ENCODE data around the gene C1orf105. TPM values are rescaled to one million over a fixed set of nuclear protein-coding genes. Genes with fewer than 3 reads are reported as not detected.

C1orf105 gene
- total and polyA plus RNA-seq, 4 donors = 0.16 TPM; not detected in 3

GRCh38 chr1:172382406-172382805 lies 38.1 kb upstream of the C1orf105 start:
- no peak for DNase-seq (ENCODE audit: low spot score)
- Histone ChIP-seq H3K27me3 (ENCODE audit: control insufficient read depth in 4 of 4, insufficient read depth in 4 of 4, low read length in 3 of 4) (no peaks in the 10 kb centered on the region), H3K9ac (ENCODE audit: low read depth in 1 of 2, low read length in 2 of 2) (no peak overlapping the region), H3K36me3 (ENCODE audit: control insufficient read depth in 4 of 4, insufficient read depth in 3 of 4, low read depth in 1 of 4, low read length in 3 of 4) (no peaks in the 10 kb centered on the region), H3K9me3 (ENCODE audit: control insufficient read depth in 4 of 4, low read length in 3 of 4) (no peaks in the 10 kb centered on the region), H3K4me1 (ENCODE audit: control insufficient read depth in 4 of 4, insufficient read depth in 4 of 4, low read length in 3 of 4) (no peaks in the 10 kb centered on the region), H3K27ac (ENCODE audit: low read depth in 1 of 2, low read length in 2 of 2) (no peak overlapping the region), H3K4me3 (ENCODE audit: low read depth in 1 of 3, low read length in 3 of 3) (no peak overlapping the region)
- no peak for TF ChIP-seq RXRA (IDR thresholded peaks at IDR 0.05)
- 88% methylated on average over 1 of the region's 1 CpG for WGBS

GRCh38 chr1:172382990-172383389 lies 37.5 kb upstream of the C1orf105 start:
- Histone ChIP-seq H3K4me3 (ENCODE audit: low read depth in 1 of 3, low read length in 3 of 3) (no peak overlapping the region), H3K9me3 (ENCODE audit: control insufficient read depth in 4 of 4, low read length in 3 of 4) (no peaks in the 10 kb centered on the region), H3K4me1 (ENCODE audit: control insufficient read depth in 4 of 4, insufficient read depth in 4 of 4, low read length in 3 of 4) (no peaks in the 10 kb centered on the region), H3K27me3 (ENCODE audit: control insufficient read depth in 4 of 4, insufficient read depth in 4 of 4, low read length in 3 of 4) (no peaks in the 10 kb centered on the region), H3K27ac (ENCODE audit: low read depth in 1 of 2, low read length in 2 of 2) (no peak overlapping the region), H3K9ac (ENCODE audit: low read depth in 1 of 2, low read length in 2 of 2) (no peak overlapping the region), H3K36me3 (ENCODE audit: control insufficient read depth in 4 of 4, insufficient read depth in 3 of 4, low read depth in 1 of 4, low read length in 3 of 4) (no peaks in the 10 kb centered on the region)
- TF ChIP-seq JUND (IDR thresholded peaks at IDR 0.05) (no peak), RAD21 (IDR thresholded peaks at IDR 0.05) (no peak)
- DNase-seq (ENCODE audit: low spot score) = no peak
- 82% methylated on average over 4 of the region's 4 CpGs for WGBS

- no peak for DNase-seq (ENCODE audit: low spot score)
- no peaks in the 10 kb centered on the region for H3K9me3 ChIP-seq (ENCODE audit: control insufficient read depth in 4 of 4, low read length in 3 of 4)
- no peak overlapping the region for H3K4me3 ChIP-seq (ENCODE audit: low read depth in 1 of 3, low read length in 3 of 3)
- no peaks in the 10 kb centered on the region for H3K36me3 ChIP-seq (ENCODE audit: control insufficient read depth in 4 of 4, insufficient read depth in 3 of 4, low read depth in 1 of 4, low read length in 3 of 4)
- WGBS = 70% methylated on average over 3 of the region's 3 CpGs
- no peaks in the 10 kb centered on the region for H3K27me3 ChIP-seq (ENCODE audit: control insufficient read depth in 4 of 4, insufficient read depth in 4 of 4, low read length in 3 of 4)
- no peak overlapping the region for H3K9ac ChIP-seq (ENCODE audit: low read depth in 1 of 2, low read length in 2 of 2)
- TF ChIP-seq MAX (IDR thresholded peaks at IDR 0.05) (no peak), CTCF (IDR thresholded peaks at IDR 0.05; ENCODE audit: low read depth, low read length, missing input control) (no peak), FOXA2 (IDR thresholded peaks at IDR 0.05) (no peak)
- no peaks in the 10 kb centered on the region for H3K4me1 ChIP-seq (ENCODE audit: control insufficient read depth in 4 of 4, insufficient read depth in 4 of 4, low read length in 3 of 4)
- H3K27ac ChIP-seq (ENCODE audit: low read depth in 1 of 2, low read length in 2 of 2) = no peak overlapping the region
Observed at GRCh38 chr1:172383536-172383935, 36.9 kb upstream of the C1orf105 start.

DNA sequence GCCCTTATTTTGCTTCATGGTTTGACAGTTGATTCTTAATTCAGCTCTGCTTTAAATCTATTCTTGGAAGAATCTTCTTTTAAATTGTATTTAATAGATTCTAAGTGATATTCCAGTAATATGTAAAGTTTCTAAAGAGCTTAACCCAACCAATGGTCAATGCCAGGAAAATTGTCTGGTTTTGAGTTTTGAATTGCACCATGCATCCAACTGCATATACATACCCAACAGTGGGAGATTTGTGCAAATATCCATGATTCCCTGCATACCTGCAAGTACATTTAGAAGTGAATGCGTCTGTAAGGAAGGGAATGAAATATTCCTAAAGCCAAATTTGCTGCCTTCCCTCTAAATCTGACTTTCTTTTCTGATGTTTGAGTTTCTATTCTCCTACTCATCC lies 35.8 kb upstream of the C1orf105 start:
- no peak for DNase-seq (ENCODE audit: low spot score)
- Histone ChIP-seq H3K27me3 (ENCODE audit: control insufficient read depth in 4 of 4, insufficient read depth in 4 of 4, low read length in 3 of 4) (no peaks in the 10 kb centered on the region), H3K9ac (ENCODE audit: low read depth in 1 of 2, low read length in 2 of 2) (no peak overlapping the region), H3K4me3 (ENCODE audit: low read depth in 1 of 3, low read length in 3 of 3) (no peak overlapping the region), H3K9me3 (ENCODE audit: control insufficient read depth in 4 of 4, low read length in 3 of 4) (no peaks in the 10 kb centered on the region), H3K27ac (ENCODE audit: low read depth in 1 of 2, low read length in 2 of 2) (no peak overlapping the region), H3K4me1 (ENCODE audit: control insufficient read depth in 4 of 4, insufficient read depth in 4 of 4, low read length in 3 of 4) (no peaks in the 10 kb centered on the region), H3K36me3 (ENCODE audit: control insufficient read depth in 4 of 4, insufficient read depth in 3 of 4, low read depth in 1 of 4, low read length in 3 of 4) (no peaks in the 10 kb centered on the region)
- WGBS = 96% methylated on average over 1 of the region's 1 CpG
- TF ChIP-seq, protein P1, sequence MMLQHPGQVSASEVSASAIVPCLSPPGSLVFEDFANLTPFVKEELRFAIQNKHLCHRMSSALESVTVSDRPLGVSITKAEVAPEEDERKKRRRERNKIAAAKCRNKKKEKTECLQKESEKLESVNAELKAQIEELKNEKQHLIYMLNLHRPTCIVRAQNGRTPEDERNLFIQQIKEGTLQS (IDR thresholded peaks at IDR 0.05) = no peak
- TF ChIP-seq FOXA2 (IDR thresholded peaks at IDR 0.05) (no peak), RXRA (IDR thresholded peaks at IDR 0.05) (no peak), GABPA (IDR thresholded peaks at IDR 0.05 in 1 of 2, conservative IDR thresholded peaks at IDR 0.05 in 1 of 2) (no peak), YY1 (IDR thresholded peaks at IDR 0.05) (no peak), HNF4G (IDR thresholded peaks at IDR 0.05) (no peak), CTCF (IDR thresholded peaks at IDR 0.05; ENCODE audit: low read depth, low read length, missing input control) (no peak), MAX (IDR thresholded peaks at IDR 0.05) (no peak), HNF4A (conservative IDR thresholded peaks at IDR 0.05) (no peak), TAF1 (conservative IDR thresholded peaks at IDR 0.05) (no peak)
- TF ChIP-seq, protein P2, sequence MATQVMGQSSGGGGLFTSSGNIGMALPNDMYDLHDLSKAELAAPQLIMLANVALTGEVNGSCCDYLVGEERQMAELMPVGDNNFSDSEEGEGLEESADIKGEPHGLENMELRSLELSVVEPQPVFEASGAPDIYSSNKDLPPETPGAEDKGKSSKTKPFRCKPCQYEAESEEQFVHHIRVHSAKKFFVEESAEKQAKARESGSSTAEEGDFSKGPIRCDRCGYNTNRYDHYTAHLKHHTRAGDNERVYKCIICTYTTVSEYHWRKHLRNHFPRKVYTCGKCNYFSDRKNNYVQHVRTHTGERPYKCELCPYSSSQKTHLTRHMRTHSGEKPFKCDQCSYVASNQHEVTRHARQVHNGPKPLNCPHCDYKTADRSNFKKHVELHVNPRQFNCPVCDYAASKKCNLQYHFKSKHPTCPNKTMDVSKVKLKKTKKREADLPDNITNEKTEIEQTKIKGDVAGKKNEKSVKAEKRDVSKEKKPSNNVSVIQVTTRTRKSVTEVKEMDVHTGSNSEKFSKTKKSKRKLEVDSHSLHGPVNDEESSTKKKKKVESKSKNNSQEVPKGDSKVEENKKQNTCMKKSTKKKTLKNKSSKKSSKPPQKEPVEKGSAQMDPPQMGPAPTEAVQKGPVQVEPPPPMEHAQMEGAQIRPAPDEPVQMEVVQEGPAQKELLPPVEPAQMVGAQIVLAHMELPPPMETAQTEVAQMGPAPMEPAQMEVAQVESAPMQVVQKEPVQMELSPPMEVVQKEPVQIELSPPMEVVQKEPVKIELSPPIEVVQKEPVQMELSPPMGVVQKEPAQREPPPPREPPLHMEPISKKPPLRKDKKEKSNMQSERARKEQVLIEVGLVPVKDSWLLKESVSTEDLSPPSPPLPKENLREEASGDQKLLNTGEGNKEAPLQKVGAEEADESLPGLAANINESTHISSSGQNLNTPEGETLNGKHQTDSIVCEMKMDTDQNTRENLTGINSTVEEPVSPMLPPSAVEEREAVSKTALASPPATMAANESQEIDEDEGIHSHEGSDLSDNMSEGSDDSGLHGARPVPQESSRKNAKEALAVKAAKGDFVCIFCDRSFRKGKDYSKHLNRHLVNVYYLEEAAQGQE (IDR thresholded peaks at IDR 0.05) = no peak
